ENCODE data around the gene BLOC1S5. TPM values are rescaled to one million over a fixed set of nuclear protein-coding genes. Genes with fewer than 3 reads are reported as not detected.

Gene BLOC1S5
- total and polyA plus RNA-seq, 2 donors from 2014 or later: 20.2 to 27.6 TPM

GRCh38 chr6:8064638-8065518, 689 bp upstream of the BLOC1S5 start:
- Histone ChIP-seq H3K4me3 (ENCODE audit: low read length in 3 of 3) (peak overlapping the region; percentile 61 to 93 (median 84)), H3K9ac (ENCODE audit: low read length in 3 of 3) (peak overlapping the region in 2 of 3 donors; percentile 42 to 65), H3K4me1 (ENCODE audit: control insufficient read depth in 2 of 3, insufficient read depth in 2 of 3, low read depth in 1 of 3, low read length in 3 of 3) (peaks cover 0 to 19% (median 14%) of the 10 kb centered on the region in 3 donors), H3K36me3 (ENCODE audit: control insufficient read depth in 2 of 3, insufficient read depth in 3 of 3, low read length in 3 of 3) (peaks cover 0 to 4% (median 4%) of the 10 kb centered on the region in 3 donors), H3K27ac (ENCODE audit: low read depth in 2 of 2, low read length in 2 of 2) (peak overlapping the region; percentile 74 to 79), H3K9me3 (ENCODE audit: control insufficient read depth in 2 of 3, insufficient read depth in 1 of 3, low read length in 3 of 3) (no peaks in the 10 kb centered on the region), H3K27me3 (ENCODE audit: control insufficient read depth, insufficient read depth, low read length) (no peaks in the 10 kb centered on the region)
- FAIRE-seq (no peak), DNase-seq (peak in 2 of 5 donors; percentile 29 to 50)
- TF ChIP-seq, protein P1, sequence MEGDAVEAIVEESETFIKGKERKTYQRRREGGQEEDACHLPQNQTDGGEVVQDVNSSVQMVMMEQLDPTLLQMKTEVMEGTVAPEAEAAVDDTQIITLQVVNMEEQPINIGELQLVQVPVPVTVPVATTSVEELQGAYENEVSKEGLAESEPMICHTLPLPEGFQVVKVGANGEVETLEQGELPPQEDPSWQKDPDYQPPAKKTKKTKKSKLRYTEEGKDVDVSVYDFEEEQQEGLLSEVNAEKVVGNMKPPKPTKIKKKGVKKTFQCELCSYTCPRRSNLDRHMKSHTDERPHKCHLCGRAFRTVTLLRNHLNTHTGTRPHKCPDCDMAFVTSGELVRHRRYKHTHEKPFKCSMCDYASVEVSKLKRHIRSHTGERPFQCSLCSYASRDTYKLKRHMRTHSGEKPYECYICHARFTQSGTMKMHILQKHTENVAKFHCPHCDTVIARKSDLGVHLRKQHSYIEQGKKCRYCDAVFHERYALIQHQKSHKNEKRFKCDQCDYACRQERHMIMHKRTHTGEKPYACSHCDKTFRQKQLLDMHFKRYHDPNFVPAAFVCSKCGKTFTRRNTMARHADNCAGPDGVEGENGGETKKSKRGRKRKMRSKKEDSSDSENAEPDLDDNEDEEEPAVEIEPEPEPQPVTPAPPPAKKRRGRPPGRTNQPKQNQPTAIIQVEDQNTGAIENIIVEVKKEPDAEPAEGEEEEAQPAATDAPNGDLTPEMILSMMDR (IDR thresholded peaks at IDR 0.05; ENCODE audit: borderline replicate concordance, extremely low read depth, insufficient read depth): no peak
- intact Hi-C loops (cut with DNase I): no loop called here

DNA sequence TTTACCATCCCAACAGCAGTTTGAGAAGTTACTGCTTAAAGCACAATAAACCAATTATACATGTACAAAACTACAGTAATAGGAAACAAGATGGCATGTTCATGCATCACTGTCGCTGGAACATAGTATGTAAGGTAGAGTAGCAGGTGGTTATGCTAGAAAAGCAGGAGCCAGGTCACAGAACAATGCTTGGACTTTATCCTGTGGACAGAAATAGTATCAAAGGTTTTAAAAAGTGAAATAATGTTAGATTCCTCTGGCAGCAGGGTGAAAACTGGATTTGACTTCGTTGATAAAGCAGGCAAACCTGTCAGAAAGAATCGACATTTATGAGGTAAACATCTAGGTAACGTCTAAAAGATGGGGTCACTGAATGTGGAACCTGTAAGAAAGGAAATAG, 2.5 kb downstream of the BLOC1S5 start:
- H3K27ac ChIP-seq (ENCODE audit: low read depth in 2 of 2, low read length in 2 of 2): no peak overlapping the region
- H3K4me1 ChIP-seq (ENCODE audit: control insufficient read depth in 2 of 3, insufficient read depth in 2 of 3, low read depth in 1 of 3, low read length in 3 of 3): peaks cover 0 to 19% (median 14%) of the 10 kb centered on the region in 3 donors
- no peaks in the 10 kb centered on the region for H3K27me3 ChIP-seq (ENCODE audit: control insufficient read depth, insufficient read depth, low read length)
- H3K4me3 ChIP-seq (ENCODE audit: low read length in 3 of 3): no peak overlapping the region
- DNase-seq (no peak), FAIRE-seq (no peak)
- TF ChIP-seq, protein P1 (IDR thresholded peaks at IDR 0.05; ENCODE audit: borderline replicate concordance, extremely low read depth, insufficient read depth): no peak
- H3K36me3 ChIP-seq (ENCODE audit: control insufficient read depth in 2 of 3, insufficient read depth in 3 of 3, low read length in 3 of 3): peaks cover 3 to 14% (median 4%) of the 10 kb centered on the region in 3 donors
- intact Hi-C loops (cut with DNase I): no loop called here
- H3K9me3 ChIP-seq (ENCODE audit: control insufficient read depth in 2 of 3, insufficient read depth in 1 of 3, low read length in 3 of 3): no peaks in the 10 kb centered on the region
- no peak overlapping the region for H3K9ac ChIP-seq (ENCODE audit: low read length in 3 of 3)

DNA sequence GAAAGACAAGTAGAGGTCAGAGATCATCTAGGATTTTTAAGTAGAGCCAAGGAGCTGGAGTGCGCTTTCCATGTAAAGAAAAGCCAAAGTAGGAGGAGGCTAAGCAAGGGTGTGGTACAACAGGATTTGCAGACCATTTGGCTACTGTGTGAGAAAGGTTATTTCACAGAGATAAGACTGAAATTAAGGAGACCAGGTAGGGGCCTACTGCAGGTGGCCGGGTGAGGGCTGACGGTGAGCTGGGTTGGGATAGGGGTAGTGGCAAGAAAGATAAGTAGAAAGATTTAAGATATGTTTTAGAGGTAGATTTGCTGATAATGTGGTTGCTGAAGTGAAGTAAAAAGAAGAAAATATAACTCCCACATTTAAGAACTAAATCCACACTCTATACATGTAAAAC, 3.8 kb downstream of the BLOC1S5 start:
- FAIRE-seq (no peak), DNase-seq (no peak)
- TF ChIP-seq, protein P1 (IDR thresholded peaks at IDR 0.05; ENCODE audit: borderline replicate concordance, extremely low read depth, insufficient read depth): no peak
- Histone ChIP-seq H3K9ac (ENCODE audit: low read length in 3 of 3) (no peak overlapping the region), H3K4me3 (ENCODE audit: low read length in 3 of 3) (no peak overlapping the region), H3K27me3 (ENCODE audit: control insufficient read depth, insufficient read depth, low read length) (no peaks in the 10 kb centered on the region), H3K4me1 (ENCODE audit: control insufficient read depth in 2 of 3, insufficient read depth in 2 of 3, low read depth in 1 of 3, low read length in 3 of 3) (peaks cover 0 to 9% (median 6%) of the 10 kb centered on the region in 3 donors), H3K9me3 (ENCODE audit: control insufficient read depth in 2 of 3, insufficient read depth in 1 of 3, low read length in 3 of 3) (no peaks in the 10 kb centered on the region), H3K36me3 (ENCODE audit: control insufficient read depth in 2 of 3, insufficient read depth in 3 of 3, low read length in 3 of 3) (peaks cover 3 to 14% (median 4%) of the 10 kb centered on the region in 3 donors), H3K27ac (ENCODE audit: low read depth in 2 of 2, low read length in 2 of 2) (no peak overlapping the region)
- intact Hi-C loops (cut with DNase I): no loop called here

Measured in kidney (tissue), 14 donors.